GM11168 (cell line): Measurements from ENCODE around the gene ATP6V1C2.

Experiments
- in situ Hi-C: fragments of 300-500 bp; cut with MboI; formaldehyde crosslinking; loops from one replicate; pipeline ENCODE4 v1.12.0; 2022; ENCODE audit warnings: low sequenced_read_pairs; ENCODE audit not compliant: unreplicated experiment

ATP6V1C2 gene, protein sequence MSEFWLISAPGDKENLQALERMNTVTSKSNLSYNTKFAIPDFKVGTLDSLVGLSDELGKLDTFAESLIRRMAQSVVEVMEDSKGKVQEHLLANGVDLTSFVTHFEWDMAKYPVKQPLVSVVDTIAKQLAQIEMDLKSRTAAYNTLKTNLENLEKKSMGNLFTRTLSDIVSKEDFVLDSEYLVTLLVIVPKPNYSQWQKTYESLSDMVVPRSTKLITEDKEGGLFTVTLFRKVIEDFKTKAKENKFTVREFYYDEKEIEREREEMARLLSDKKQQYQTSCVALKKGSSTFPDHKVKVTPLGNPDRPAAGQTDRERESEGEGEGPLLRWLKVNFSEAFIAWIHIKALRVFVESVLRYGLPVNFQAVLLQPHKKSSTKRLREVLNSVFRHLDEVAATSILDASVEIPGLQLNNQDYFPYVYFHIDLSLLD

DNA sequence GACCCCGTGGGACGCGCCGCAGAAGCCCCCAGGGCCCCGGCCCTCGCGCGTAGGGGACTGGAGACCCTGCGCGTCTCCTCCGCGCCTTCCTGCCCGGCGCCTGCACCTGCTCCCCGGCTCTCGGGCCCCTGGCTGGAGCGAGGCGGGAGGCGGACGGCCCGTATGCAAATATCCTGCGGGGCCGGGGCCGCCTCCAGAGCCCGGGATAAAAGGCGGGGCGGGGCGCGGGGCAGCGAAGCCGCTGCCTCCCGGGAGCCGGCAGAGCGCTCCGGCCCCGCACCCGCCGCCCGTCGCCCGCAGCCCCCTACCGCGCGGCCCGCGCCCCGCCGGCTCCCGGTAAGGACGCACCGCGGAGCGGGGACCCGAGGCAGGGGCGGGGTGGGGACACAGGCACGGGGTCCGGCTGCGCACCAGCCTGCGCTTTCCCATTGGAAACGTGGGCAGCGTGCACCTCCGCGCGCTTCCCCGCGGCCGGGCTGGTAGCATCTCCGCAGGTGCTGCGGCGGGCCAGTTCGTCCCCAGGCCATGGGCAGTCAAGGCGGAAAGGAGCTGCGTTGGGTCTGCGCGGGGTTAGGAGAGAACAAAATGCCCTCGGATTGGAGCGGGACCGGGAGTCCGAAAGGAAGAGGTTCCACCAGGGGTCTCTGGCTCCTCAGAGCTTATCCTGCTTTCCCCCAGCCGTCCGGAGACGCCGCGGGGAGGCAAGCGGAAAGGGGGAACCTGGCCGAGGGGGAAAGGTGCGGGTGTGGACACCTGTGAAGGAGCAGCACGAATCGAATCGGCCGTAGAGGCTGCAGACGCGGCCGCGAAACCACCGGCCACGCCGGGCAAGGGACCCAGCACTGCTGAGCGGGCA is at the start of gene ATP6V1C2:
Gene ATP6V1C2 (plus strand): TSS at position 235 of the 856 bp plus-strand sequence. CDS start 1,220 bp downstream, outside the sequence.
- in situ Hi-C loops: no loop called here

DNA sequence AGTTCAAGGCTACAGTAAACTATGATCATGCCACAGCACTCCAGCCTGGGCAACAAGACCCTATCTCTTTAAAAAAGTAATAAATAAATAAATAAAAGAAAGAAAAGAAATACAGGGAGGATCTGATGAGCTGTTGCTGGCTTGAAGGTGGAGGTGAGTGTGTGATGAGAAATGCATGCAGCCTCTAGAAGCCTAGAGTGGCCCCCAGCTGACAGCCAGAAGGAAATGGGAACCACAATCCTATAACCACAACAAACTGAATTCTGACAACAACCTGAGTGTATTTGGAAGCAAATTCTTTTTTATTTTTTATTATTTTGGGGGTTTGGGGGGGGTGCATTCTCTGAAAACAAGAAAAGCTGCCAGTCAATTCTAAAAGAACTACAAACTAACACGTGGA is 46.3 kb upstream of the ATP6V1C2 start:
- in situ Hi-C loops: no loop called here

DNA sequence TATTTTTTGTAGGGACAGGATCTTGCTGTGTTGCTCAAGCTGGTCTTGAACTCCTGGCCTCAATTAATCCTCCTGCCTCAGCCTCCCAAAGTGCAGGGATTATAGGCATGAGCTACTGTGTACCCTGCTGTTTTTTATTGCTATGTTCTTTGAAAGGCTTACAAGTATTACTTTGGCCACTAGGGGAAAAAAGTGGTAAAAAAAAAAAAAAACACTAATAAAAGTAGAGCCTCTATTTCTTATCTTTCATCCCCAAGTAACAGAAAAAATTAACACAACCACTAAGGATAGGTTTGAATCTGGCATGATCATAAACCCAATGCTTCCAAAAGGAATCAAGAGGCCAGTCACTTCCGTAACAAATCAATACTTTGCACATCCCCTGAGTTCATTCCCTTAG is 43.2 kb upstream of the ATP6V1C2 start:
- in situ Hi-C loops: no loop called here

DNA sequence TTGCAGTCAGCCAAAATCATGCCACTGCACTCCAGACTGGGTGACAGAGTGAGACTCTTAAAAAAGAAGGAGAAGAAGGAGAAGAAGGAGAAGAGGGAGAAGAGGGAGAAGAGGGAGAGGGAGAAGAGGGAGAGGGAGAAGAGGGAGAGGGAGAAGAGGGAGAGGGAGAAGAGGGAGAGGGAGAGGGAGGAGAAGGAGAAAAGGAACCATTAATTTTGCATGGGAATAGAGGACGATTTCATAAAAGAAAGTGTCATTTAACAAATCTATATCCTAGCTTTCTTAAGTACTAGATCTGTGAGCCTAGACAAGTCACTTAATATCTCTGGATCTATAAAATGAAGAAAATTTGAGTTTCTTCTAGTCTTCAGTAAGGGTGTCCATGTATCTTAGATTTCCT is 41.2 kb upstream of the ATP6V1C2 start:
- in situ Hi-C loops: no loop called here

DNA sequence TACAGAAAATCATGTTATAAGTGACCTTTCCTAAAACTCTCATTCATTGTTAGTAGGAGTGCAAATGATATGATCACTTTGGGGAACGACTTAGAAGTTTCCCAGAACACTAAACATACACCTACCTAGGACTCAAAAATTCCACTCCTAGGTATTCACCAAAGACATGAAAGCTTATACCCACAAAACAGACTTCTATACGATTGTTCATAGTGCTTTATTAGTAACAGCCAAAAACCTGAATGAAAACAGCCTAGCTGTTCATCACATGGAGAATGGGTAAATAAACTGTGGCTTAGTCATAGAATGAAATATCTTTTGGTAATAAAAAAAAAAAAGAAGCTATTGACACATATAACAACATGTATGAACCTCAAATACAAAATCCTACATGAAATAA is 40.5 kb upstream of the ATP6V1C2 start:
- in situ Hi-C loops: no loop called here

DNA sequence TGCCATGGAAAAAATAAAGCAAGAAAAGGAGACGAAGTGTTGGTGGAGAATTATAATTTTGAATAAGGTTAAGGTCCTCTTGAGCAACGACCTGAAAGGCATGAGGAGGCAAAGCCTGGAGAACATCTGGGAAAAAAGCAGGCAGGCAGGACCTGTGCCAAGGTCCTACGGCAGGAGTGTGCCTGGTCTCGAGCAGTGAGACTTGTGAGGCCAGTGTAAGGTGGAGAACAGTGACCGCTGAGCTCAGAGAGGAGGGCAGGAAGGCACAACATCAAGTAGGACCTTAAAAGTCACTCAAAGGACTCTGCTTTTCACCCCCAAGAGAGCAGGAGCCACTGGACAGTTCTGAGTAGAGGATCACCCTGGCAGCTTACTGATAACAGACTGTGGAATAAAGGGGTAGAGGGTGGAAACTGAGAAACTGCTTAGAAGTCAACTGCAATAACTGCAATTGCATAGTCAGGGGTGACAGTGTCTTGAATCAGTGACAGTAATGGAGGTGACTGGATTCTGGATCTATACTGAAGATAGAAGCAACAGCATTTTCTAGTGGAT is 35.2 kb upstream of the ATP6V1C2 start:
- in situ Hi-C loops: no loop called here

DNA sequence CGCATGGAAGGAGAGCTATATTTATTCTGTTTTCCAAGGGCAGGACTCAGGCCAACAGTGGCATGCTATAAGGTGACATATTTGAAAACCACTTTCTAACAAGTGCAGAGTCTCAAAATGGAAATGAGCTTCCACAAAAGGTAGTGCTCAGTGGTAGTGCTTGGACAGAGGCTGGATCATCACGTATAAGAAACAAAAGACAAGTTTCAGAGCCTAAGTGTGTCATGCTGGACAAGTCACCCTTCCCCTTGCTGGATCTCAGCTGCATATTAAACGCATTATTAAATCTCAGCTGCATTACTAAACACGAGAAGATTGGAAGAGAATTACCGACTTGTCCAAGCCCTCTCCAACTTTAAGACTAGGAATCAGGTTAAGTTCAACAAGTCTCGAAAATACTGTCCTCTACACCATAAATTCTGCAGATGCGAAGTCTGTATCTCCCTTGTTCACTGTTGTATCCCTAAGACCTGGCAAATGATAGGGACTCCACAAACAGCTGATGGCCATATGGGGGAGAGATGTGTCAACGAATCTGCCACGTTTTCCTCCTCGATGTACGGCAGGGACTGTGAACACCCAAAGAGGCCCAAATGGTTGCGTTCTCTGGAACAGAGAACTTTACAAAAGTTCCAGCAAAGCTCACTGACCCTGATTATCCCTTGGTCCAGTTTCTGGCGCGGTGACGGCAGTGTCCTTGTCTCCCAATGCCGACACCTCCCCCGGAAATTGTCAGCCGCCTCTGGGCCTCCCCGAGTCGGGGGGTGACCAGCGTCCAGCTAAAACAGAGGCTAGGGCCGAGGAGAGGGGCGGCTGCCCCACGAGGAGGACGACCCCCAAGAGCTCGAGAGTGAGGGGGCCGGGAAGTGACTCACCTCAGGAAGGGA is 32.3 kb upstream of the ATP6V1C2 start:
- in situ Hi-C loops: no loop called here

DNA sequence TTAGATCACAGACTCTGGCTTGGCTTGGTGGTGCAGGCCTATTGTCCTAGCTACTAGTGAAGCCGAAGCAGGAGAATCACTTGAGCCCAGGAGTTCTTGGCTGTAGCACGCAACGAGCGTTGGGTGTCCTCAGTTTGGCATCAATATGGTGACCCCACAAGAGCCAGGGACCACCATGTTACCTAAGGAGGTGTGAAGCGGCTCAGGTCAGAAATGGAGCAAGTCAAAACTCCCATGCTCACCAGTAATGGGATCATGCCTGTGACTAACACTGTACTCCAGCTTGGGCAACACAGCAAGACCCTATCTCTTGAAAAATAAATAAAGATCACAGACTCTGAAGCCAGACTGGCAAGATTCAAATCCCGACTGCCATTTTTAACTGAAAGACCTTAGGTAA is 29.9 kb upstream of the ATP6V1C2 start:
- in situ Hi-C loops: no loop called here

DNA sequence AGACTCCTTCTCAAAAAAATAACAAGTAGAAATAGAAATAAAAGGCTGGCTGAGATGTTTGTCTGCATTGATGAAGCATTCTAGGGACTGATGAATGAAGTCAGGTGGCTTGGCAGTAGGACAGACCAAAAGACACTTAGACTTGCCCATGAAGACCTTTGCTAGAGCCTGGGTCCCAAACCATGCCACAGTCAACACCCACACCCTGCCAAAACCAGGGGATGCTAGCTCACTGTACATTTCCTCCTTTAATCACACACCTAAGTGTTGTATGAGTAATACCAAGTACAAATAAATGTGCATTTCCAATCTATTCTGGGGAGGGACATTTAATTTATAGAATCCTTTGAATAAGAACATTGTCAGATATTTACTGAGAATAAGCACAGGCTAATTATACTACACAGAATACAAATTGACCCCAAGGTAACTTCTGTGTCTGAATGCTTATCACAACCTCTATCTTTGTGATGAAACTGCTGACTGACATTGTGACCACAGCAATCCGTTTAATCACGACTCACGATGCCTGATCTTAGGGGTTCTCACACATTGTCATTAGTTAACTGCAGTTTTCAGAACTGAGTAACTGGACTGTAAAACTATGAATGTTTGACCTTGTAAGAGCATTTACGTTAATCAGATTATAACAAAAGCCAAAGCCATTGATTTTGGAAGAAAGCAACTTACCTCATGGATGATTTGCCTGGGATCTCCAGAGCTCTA is 21.2 kb upstream of the ATP6V1C2 start:
- in situ Hi-C loops: no loop called here

DNA sequence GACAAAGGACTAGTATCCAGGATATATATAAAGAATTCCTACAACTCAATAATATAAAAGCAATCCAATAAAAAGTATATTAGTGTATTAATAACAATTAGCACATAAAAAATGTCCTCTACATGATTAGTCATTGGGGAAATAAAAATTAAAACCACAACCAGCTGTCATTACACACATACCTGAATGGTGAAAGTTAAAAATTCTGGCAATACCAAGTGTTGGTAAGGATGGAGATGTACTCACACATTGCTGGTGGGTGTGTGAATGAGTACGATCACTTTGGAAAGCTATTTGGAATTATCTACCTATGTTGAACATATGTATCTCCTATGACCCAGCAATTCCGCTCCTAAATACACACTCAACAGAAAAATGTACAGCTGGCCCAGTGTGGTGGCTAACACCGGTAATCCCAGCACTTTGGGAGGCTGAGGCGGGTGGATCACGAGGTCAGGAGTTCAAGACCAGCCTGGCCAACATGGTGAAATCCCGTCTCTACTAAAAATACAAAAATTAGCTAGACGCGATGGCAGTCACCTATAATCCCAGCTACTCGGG is 17.3 kb upstream of the ATP6V1C2 start:
- in situ Hi-C loops: no loop called here

DNA sequence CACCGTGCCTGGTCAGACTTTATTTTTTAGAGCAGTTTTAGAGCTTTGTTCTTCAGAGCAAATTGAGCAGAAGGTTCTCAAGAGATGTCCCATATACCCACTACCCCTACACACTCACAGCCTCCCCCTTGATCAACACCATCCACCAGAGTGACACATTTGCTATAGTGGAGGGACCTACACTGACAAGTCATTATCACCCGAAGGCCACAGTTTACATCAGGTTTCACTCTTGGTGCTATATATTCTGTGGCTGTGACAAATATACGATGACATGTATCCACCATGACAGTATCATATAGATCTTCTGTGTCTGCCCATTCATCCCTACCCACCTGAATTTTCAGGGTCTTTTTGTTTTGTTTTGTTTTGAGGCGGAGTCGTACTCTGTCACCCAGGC is 15.4 kb upstream of the ATP6V1C2 start:
- in situ Hi-C loops: no loop called here

DNA sequence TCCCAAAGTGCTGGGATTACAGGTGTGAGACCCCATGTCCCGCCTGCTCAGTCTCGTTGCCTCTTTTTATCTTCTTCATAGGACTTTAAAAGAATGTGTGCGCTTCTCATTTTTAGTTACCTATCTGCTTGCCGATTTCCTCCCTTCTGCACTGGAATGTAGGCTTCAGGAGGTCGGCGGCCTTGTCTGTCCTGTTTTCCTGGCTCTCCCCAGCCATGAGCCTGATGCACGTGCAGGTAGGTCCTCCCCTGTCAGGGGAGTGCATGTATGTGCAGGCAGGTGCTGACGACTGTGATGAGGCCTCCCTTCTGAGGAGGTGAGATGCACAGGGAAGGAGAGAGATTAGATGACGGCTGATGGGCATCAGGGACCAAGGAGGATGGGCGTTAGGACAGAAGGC is 13.6 kb upstream of the ATP6V1C2 start:
- in situ Hi-C loops: no loop called here

DNA sequence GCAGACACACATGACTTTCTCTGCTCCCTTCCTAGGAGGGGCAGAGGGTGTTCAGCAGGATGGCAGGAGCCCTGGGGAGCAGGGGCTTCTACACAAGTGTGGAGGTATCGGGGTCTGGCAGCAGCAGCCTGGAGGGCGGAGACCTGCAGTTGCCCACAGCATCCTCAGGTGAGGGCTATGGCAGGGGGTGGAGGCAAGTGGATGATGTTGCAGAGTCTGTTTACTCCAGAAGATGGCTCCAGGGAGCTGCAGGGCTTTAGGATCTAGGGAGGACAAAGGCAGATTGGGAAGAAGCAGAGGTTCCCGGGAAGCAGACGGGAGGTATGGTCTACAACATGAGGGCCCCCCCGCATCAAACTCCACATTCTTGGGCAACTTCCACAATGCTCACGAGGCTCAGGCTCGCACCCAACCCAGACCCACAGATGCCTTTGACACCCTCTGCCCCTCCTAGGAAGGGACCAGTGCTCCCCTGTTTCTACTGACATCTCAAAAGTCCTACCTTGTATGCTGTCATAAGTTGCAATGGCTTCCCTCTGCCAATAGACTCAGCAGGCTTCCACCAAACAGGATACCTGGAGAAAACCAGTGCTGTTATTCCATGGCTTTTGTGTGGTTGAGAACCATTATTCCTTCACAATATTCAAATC is 12.0 kb upstream of the ATP6V1C2 start:
- in situ Hi-C loops: no loop called here

DNA sequence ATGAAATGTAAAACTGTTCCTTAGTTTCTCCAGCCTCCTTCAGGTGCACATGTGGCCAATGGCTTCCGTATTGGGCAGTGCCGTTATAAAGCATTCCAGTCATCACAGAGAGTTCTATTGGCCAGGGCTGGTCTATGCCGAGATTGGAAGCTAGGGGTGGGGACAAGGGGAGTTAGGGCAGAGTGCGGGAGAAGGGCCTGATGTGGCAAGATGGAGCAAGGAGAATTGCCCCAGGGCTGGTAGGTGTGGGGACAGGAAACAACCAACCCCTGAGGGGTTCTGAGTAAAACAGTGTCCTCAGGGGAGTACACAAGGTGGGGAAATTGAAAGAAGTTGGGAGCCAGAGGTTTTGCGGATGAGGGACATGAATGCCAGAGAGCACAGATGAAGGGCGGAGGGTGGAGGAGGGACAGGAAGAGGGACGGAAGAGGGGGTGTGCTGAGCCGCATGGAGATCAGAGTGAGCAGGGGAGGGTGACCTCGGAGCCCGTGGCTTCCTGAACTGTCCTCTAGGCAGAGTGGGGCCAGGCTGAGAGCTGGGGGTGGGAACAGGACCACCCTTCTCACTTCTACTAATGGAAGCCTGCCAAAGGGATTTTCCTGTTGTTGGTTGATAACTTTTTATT is 9.1 kb upstream of the ATP6V1C2 start:
- in situ Hi-C loops: no loop called here

DNA sequence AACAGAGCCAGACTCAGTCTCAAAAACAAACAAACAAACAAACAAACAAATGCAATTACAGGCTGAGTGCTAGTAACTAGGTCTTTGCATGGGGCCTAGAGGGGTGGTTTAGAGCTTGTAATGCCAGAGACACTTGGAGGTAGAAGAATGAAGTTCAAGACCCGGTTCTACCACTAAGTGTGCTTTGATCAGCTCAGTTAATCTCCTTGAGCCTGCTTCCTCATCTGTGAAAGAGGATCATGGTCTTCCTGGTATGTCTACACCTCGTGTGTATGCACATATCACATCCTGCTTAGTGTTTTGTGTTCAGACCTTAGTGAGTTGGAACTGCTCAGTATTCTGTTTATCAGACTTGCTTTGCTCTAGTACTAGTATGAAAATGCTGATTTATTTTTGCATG is 4.8 kb upstream of the ATP6V1C2 start:
- in situ Hi-C loops: no loop called here

DNA sequence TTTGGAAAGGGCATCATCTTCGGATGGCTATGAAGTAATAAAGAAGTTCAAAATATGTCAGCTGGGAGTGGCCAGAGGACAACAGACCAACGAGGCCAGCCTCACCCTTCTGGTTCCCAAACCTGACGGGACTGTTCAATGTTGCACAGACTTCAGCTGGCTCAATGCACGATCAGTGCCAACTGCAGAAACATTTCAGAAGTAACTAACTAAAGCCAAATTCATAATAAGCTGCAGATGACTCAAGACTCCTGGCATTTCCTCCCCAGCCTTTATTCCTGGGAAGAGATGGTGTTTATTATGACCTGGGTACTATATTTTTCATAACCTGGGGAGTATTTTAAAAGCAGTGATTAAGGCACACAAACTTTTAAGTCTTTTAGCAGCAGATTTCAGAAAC is 3.8 kb upstream of the ATP6V1C2 start:
- in situ Hi-C loops: no loop called here

DNA sequence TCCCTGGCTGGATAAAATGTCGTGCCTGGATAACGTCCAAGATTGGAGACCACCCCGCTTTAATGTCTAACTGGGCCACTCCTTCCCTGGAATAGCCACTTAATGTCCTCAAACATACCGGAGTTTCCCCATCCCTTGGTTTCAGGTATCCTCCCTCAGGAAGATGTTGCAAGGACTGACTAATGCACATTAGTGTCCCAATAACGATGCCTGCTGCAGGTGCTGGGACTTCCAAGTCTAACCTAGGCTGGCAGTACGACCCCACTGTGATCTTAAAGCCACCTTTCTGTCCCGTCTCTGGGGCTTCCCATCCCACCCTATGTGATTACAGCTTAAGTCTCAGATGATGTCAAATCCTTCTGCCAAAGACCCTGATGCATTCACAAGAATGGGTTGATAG is 1.1 kb upstream of the ATP6V1C2 start:
- in situ Hi-C loops: no loop called here

DNA sequence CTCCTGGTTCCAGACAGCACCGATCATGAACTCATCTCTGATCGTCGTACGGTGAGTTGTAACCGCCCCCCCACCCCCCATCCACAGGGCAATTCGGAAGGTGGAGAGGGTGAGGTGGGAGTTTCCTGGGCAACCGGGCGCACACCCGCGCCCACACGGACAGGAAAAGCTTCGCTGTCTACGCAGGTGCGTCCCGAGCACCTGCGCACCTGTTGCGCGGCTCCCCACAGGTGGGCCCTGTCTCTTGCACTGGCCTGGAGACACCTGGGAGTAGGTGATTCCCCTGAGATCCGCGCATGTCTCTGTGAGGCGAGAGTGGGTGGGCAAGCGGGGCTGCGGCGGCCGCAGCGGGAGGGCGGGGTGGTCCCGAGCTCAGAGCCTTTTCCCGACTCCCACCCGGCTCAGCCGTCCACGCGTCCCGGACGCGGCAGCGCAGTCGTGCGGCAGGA is 459 bp upstream of the ATP6V1C2 start:
- in situ Hi-C loops: no loop called here
